ENCODE data around the gene RSPO3.

- TF ChIP-seq MAX (IDR thresholded peaks at IDR 0.05) (no peak), CTCF (IDR thresholded peaks at IDR 0.05; ENCODE audit: low read depth, low read length, missing input control) (no peak), EGR1 (IDR thresholded peaks at IDR 0.05; ENCODE audit: low read depth in 2 of 2) (no peak), TAF1 (conservative IDR thresholded peaks at IDR 0.05) (no peak), YY1 (IDR thresholded peaks at IDR 0.05) (no peak), RAD21 (IDR thresholded peaks at IDR 0.05) (no peak), GABPA (IDR thresholded peaks at IDR 0.05 in 1 of 2, conservative IDR thresholded peaks at IDR 0.05 in 1 of 2) (no peak), JUND (IDR thresholded peaks at IDR 0.05) (no peak), NR2F2 (IDR thresholded peaks at IDR 0.05) (no peak), ZBTB33 (IDR thresholded peaks at IDR 0.05) (no peak), HNF4G (IDR thresholded peaks at IDR 0.05) (no peak)
- TF ChIP-seq, protein P1, sequence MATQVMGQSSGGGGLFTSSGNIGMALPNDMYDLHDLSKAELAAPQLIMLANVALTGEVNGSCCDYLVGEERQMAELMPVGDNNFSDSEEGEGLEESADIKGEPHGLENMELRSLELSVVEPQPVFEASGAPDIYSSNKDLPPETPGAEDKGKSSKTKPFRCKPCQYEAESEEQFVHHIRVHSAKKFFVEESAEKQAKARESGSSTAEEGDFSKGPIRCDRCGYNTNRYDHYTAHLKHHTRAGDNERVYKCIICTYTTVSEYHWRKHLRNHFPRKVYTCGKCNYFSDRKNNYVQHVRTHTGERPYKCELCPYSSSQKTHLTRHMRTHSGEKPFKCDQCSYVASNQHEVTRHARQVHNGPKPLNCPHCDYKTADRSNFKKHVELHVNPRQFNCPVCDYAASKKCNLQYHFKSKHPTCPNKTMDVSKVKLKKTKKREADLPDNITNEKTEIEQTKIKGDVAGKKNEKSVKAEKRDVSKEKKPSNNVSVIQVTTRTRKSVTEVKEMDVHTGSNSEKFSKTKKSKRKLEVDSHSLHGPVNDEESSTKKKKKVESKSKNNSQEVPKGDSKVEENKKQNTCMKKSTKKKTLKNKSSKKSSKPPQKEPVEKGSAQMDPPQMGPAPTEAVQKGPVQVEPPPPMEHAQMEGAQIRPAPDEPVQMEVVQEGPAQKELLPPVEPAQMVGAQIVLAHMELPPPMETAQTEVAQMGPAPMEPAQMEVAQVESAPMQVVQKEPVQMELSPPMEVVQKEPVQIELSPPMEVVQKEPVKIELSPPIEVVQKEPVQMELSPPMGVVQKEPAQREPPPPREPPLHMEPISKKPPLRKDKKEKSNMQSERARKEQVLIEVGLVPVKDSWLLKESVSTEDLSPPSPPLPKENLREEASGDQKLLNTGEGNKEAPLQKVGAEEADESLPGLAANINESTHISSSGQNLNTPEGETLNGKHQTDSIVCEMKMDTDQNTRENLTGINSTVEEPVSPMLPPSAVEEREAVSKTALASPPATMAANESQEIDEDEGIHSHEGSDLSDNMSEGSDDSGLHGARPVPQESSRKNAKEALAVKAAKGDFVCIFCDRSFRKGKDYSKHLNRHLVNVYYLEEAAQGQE (IDR thresholded peaks at IDR 0.05): no peak
Observed at GRCh38 chr6:127182501-127182900, 64.0 kb downstream of the RSPO3 start.
